Endothelial cell (in vitro differentiated cells): ENCODE measurements around the gene KCNH2. TPM values are rescaled to one million over a fixed set of nuclear protein-coding genes. Genes with fewer than 3 reads are reported as not detected.
A peak's percentile ranks its signal among the peaks of the same experiment; 100 is the strongest.

Source experiments
- DNase-seq: peaks from one replicate; pipeline ENCODE4 v3.0.0; 2021; ENCODE audit warnings: low spot score
- H3K27ac Mint-ChIP-seq: one replicate; pipeline ENCODE4 v1.8.0; 2021; ENCODE audit warnings: mixed read lengths, inconsistent platforms; ENCODE audit not compliant: unreplicated experiment
- H3K27me3 Mint-ChIP-seq: one replicate; pipeline ENCODE4 v1.8.0; 2021; ENCODE audit warnings: mild to moderate bottlenecking, moderate library complexity, mixed read lengths, inconsistent platforms; ENCODE audit not compliant: unreplicated experiment
- H3K36me3 Mint-ChIP-seq: one replicate; pipeline ENCODE4 v1.8.0; 2021; ENCODE audit warnings: mild to moderate bottlenecking, low read depth, mixed read lengths, inconsistent platforms; ENCODE audit not compliant: unreplicated experiment
- H3K4me1 Mint-ChIP-seq: one replicate; pipeline ENCODE4 v1.8.0; 2021; ENCODE audit warnings: mild to moderate bottlenecking, mixed read lengths, inconsistent platforms; ENCODE audit not compliant: unreplicated experiment
- H3K4me3 Mint-ChIP-seq: one replicate; pipeline ENCODE4 v1.8.0; 2021; ENCODE audit warnings: mild to moderate bottlenecking, mixed read lengths, inconsistent platforms; ENCODE audit not compliant: unreplicated experiment
- H3K9me3 Mint-ChIP-seq: one replicate; pipeline ENCODE4 v1.8.0; 2021; ENCODE audit warnings: mixed read lengths, inconsistent platforms; ENCODE audit not compliant: unreplicated experiment
- CTCF ChIP-seq: fragments of 200-600 bp; sonication (generic); IDR thresholded peaks from one replicate; pipeline ENCODE4 v1.5.0; 2021; ENCODE audit warnings: antibody characterized with exemption; ENCODE audit not compliant: unreplicated experiment
- total RNA-seq: library from RNA; stranded (reverse); fragmentation: NEBNext Ultra II Directional; extraction: Animal tissue kit (Norgen Biotek cat#: 25700); gene quantifications from one replicate; pipeline ENCODE4 v1.2.1, GENCODE V29; 2021; ENCODE audit not compliant: unreplicated experiment

The KCNH2 gene
- total RNA-seq, 1 donor from 2014 or later: 3.4 TPM

GRCh38 chr7:150900675-150901074 lies 77.4 kb downstream of the KCNH2 start:
- no peak for TF ChIP-seq CTCF
- H3K27me3 Mint-ChIP-seq: peaks cover 7% of the 10 kb centered on the region
- no peak overlapping the region for H3K27ac Mint-ChIP-seq
- H3K9me3 Mint-ChIP-seq: no peaks in the 10 kb centered on the region
- no peak overlapping the region for H3K4me3 Mint-ChIP-seq
- H3K36me3 Mint-ChIP-seq: peaks cover 3% of the 10 kb centered on the region
- DNase-seq: no peak
- peaks cover 3% of the 10 kb centered on the region for H3K4me1 Mint-ChIP-seq

DNA sequence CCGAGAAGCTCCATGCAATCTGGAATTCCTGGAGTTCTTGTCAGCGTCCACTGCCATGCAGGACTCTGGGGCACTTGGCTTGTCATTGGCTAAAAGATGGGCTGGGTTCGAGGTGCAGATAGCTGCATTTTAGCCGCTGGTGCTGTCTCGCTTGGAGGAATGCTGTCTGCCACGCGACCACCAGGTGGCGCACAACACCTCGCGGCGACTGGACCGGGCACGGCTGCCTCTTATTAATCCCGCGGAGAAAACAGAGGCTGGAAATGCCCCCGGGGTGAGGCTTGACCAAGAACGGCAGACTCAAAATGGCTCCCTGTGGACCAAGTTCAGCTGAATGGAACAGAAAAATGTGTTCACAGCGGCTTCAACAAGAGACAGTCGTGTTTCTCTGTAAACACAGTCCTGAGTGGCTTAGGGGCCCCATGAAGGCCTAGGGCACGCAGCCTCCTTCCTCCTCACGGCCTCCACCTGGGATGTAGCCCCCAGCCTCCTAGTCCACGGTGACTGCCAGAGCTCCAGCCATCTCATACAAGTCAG lies 79.6 kb downstream of the KCNH2 start:
- no peak overlapping the region for H3K27ac Mint-ChIP-seq
- peaks cover 7% of the 10 kb centered on the region for H3K27me3 Mint-ChIP-seq
- DNase-seq: peak; percentile 82

GRCh38 chr7:150897502-150898474 lies 80.3 kb downstream of the KCNH2 start:
- Mint-ChIP-seq H3K4me1 (peaks cover 3% of the 10 kb centered on the region), H3K27me3 (peaks cover 6% of the 10 kb centered on the region), H3K36me3 (peaks cover 3% of the 10 kb centered on the region), H3K9me3 (peaks cover 5% of the 10 kb centered on the region), H3K4me3 (no peak overlapping the region), H3K27ac (no peak overlapping the region)
- no peak for TF ChIP-seq CTCF
- no peak for DNase-seq

More for the DNA sequence above, 79.6 kb downstream of the KCNH2 start:
- Mint-ChIP-seq H3K4me1 (peaks cover 3% of the 10 kb centered on the region), H3K4me3 (no peak overlapping the region), H3K36me3 (peaks cover 3% of the 10 kb centered on the region), H3K9me3 (peaks cover 5% of the 10 kb centered on the region)
- peak; percentile 91 for TF ChIP-seq CTCF

DNA sequence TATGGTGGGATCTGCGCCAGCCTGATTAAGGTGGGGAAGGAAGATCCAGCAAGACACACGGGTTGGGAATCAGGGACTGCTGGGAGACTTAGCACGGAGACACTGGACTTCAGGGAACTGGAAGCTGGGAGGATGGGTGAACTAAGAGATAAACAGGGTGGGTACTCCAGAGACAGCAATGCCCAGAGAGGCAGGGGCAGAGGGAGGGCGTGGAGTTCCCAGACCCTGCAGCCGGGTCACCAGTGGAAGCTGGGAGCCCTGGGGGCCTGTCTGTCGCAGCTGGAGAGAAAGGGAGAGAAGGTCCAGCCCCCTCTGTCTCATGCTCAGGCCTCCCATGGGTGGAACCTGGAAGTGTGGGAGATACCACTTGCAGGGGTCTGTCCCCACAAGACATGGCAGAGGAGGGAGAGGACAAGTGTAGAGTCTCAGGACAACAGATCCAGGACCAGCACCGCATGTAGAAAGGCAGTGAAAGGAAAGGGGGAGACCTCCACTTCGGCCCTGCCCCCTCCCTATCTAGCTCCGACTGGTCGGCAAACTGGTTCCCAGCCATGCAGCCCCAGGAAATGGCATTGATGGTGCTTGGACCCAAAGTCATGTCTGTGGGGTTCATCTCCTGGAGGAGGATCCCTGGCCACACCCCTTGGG lies 81.4 kb downstream of the KCNH2 start:
- Mint-ChIP-seq H3K27ac (no peak overlapping the region), H3K36me3 (peaks cover 3% of the 10 kb centered on the region), H3K4me1 (no peaks in the 10 kb centered on the region), H3K27me3 (peaks cover 6% of the 10 kb centered on the region), H3K4me3 (no peak overlapping the region), H3K9me3 (peaks cover 5% of the 10 kb centered on the region)
- DNase-seq: no peak
- no peak for TF ChIP-seq CTCF
